ENCODE data around the gene TNFRSF6B. TPM values are rescaled to one million over a fixed set of nuclear protein-coding genes. Genes with fewer than 3 reads are reported as not detected.

Gene TNFRSF6B
- total RNA-seq, 1 donor, result 2.9 TPM

DNA sequence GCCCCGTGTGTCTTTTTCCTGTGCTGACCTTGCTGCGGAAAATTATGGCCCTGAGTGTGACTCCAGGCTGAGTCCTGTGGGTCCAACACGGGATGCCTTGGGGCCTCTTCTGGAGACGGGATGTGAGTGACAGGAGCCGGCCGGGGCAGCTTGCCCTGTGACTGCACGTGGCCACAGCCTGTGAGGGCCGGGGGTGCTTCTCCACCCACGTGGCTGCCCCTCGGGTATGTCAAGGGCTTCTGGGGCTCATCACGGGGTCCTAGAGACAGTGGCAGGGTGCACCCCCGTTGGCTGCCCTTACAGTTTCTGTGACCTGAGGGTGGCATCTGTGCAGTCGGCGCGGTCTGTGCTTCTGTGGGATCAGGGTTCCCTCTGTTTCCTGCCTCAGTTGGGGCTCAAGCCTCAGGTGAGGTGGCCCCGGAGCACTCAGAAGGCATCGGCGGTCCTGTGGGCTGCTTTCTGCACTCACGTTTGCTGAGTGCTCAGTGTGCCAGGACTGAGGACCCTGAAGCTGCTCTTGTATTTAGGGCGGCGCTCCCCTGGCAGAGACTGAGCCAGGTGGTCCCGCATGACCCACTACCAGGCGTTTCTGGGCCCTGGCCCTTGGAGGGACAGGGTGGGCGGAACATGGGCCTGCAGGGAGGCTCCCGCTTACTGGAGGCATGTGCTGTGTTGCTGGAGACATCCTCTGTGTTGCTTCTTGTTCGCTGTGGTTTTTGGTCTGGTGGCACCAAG, 33.0 kb upstream of the TNFRSF6B start:
- Histone ChIP-seq H3K4me1 (ENCODE audit: insufficient read depth, low read length) (peaks cover 8% of the 10 kb centered on the region), H3K27ac (ENCODE audit: low read depth, low read length) (no peak overlapping the region), H2AFZ (ENCODE audit: low read length) (no peak overlapping the region), H4K20me1 (ENCODE audit: insufficient read depth, low read length) (no peaks in the 10 kb centered on the region), H3K4me3 (ENCODE audit: insufficient read depth, low read length) (no peak overlapping the region), H3K27me3 (ENCODE audit: insufficient read depth, low read length) (no peaks in the 10 kb centered on the region), H3K9me3 (ENCODE audit: low read depth, low read length) (no peaks in the 10 kb centered on the region), H3K4me2 (ENCODE audit: insufficient read depth, low read length) (no peak overlapping the region), H3K79me2 (ENCODE audit: insufficient read depth, low read length) (peaks cover 49% of the 10 kb centered on the region), H3K36me3 (ENCODE audit: insufficient read depth, low read length) (peaks cover 49% of the 10 kb centered on the region)
- no peak for DNase-seq (ENCODE audit: insufficient read length, low spot score, missing footprints)
- TF ChIP-seq, protein P1, sequence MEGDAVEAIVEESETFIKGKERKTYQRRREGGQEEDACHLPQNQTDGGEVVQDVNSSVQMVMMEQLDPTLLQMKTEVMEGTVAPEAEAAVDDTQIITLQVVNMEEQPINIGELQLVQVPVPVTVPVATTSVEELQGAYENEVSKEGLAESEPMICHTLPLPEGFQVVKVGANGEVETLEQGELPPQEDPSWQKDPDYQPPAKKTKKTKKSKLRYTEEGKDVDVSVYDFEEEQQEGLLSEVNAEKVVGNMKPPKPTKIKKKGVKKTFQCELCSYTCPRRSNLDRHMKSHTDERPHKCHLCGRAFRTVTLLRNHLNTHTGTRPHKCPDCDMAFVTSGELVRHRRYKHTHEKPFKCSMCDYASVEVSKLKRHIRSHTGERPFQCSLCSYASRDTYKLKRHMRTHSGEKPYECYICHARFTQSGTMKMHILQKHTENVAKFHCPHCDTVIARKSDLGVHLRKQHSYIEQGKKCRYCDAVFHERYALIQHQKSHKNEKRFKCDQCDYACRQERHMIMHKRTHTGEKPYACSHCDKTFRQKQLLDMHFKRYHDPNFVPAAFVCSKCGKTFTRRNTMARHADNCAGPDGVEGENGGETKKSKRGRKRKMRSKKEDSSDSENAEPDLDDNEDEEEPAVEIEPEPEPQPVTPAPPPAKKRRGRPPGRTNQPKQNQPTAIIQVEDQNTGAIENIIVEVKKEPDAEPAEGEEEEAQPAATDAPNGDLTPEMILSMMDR (IDR thresholded peaks at IDR 0.05; ENCODE audit: extremely low read depth, low read depth, low read length), result no peak

DNA sequence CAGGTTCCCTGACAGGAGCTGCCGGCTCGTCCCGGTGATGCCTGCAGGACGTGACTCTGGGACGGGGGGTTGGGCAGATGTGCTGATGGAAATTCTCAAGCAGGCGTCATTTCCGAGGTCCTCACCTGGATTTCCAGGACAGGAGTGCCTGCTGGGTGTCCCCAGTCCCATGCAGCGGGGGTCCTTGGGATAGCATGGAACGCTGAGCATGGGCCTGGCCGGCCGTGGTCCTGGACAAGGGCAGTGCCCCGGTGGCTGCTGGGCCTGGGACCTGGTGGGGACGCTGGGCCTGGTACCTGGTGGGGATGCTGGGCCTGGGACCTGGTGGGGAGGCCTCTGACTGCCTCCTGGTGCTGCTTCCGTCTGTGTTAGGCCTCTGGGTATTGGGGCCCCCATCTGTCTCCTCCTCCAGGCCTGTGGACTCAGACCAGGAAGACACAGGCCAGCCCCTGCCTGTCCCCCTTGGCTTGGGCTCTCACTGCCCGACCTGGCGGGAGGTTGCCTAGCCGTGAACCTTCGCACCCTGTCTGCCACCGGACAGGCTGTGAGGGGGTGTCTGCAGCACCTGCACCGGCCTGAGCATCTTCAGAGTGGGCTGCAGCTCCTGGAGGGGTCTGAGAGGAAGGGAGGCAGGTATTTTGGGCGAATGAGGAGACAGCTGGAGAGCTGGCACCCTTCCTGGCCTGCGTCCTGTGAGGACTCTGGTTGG, 32.2 kb upstream of the TNFRSF6B start:
- Histone ChIP-seq H3K27ac (ENCODE audit: low read depth, low read length) (no peak overlapping the region), H3K36me3 (ENCODE audit: insufficient read depth, low read length) (peaks cover 50% of the 10 kb centered on the region), H2AFZ (ENCODE audit: low read length) (no peak overlapping the region), H3K4me2 (ENCODE audit: insufficient read depth, low read length) (no peak overlapping the region), H3K27me3 (ENCODE audit: insufficient read depth, low read length) (no peaks in the 10 kb centered on the region), H3K79me2 (ENCODE audit: insufficient read depth, low read length) (peaks cover 45% of the 10 kb centered on the region), H3K9me3 (ENCODE audit: low read depth, low read length) (no peaks in the 10 kb centered on the region), H3K4me1 (ENCODE audit: insufficient read depth, low read length) (peaks cover 3% of the 10 kb centered on the region), H3K4me3 (ENCODE audit: insufficient read depth, low read length) (no peak overlapping the region), H4K20me1 (ENCODE audit: insufficient read depth, low read length) (no peaks in the 10 kb centered on the region)
- TF ChIP-seq, protein P1 (IDR thresholded peaks at IDR 0.05; ENCODE audit: extremely low read depth, low read depth, low read length), result no peak
- DNase-seq (ENCODE audit: insufficient read length, low spot score, missing footprints), result no peak

DNA sequence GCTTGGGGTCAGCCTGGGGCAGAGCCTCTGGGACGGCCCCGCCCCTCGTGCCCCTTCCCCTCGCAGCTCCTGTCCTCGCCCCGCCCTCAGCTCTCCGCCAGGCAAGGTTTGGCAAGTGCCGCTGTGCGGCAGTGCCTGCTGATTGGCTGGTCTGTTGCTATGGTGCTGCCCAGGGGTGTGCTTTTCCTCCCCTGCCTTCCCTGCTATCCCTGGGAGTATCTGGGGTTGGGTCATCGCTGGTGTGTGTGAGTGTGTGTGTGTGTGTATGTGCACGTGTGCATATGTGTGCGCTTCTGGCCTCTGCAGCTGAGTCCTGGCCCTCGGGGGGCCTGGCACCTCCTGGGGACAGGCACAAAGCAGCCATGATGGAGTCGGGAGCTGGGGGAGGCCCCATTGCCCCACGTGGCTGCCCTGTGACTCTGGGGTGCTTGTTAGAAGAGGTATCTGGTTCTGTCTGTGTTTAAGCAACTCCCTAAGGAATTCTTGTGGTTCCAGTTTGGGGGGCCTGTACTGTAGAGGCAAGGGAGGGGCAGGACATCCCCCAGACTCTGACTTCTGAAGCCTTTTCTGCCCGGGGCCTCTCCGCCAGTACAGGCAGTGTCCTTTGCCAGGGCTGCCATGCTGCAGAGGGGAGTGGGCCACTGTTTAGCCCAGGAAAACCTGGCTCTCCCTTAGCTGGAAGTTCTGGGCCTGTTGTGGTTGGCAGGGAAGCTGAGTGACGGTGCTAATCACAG, 31.4 kb upstream of the TNFRSF6B start:
- DNase-seq (ENCODE audit: insufficient read length, low spot score, missing footprints), result no peak
- peaks cover 37% of the 10 kb centered on the region for H3K79me2 ChIP-seq (ENCODE audit: insufficient read depth, low read length)
- TF ChIP-seq, protein P1 (IDR thresholded peaks at IDR 0.05; ENCODE audit: extremely low read depth, low read depth, low read length), result no peak
- peaks cover 50% of the 10 kb centered on the region for H3K36me3 ChIP-seq (ENCODE audit: insufficient read depth, low read length)
- H3K27ac ChIP-seq (ENCODE audit: low read depth, low read length), result no peak overlapping the region
- no peak overlapping the region for H2AFZ ChIP-seq (ENCODE audit: low read length)
- no peaks in the 10 kb centered on the region for H3K4me1 ChIP-seq (ENCODE audit: insufficient read depth, low read length)
- no peaks in the 10 kb centered on the region for H3K9me3 ChIP-seq (ENCODE audit: low read depth, low read length)
- no peaks in the 10 kb centered on the region for H4K20me1 ChIP-seq (ENCODE audit: insufficient read depth, low read length)
- no peak overlapping the region for H3K4me2 ChIP-seq (ENCODE audit: insufficient read depth, low read length)
- no peak overlapping the region for H3K4me3 ChIP-seq (ENCODE audit: insufficient read depth, low read length)
- no peaks in the 10 kb centered on the region for H3K27me3 ChIP-seq (ENCODE audit: insufficient read depth, low read length)

DNA sequence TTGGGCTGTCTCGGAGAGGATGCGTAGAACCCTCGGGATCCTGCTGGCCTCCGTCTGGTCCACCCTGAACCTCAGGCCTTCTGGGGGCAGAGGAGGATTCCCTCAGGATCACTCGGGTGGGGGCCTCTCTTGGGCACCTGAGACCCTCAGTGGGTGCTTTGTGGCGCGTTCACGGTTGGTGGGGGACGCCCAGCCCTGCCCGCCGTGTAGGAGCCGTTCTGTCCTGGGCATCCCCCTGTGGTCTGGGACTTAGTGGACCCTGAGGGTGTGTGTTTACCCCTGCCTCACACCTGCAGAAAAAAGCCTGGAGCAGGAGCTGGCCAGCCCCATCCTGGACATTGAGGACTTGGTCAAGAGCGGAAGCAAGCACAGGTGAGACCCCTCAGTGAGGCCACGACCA, 30.7 kb upstream of the TNFRSF6B start:
- no peak for DNase-seq (ENCODE audit: insufficient read length, low spot score, missing footprints)
- Histone ChIP-seq H3K4me2 (ENCODE audit: insufficient read depth, low read length) (no peak overlapping the region), H2AFZ (ENCODE audit: low read length) (no peak overlapping the region), H3K27me3 (ENCODE audit: insufficient read depth, low read length) (no peaks in the 10 kb centered on the region), H3K36me3 (ENCODE audit: insufficient read depth, low read length) (peaks cover 46% of the 10 kb centered on the region), H3K4me3 (ENCODE audit: insufficient read depth, low read length) (no peak overlapping the region), H4K20me1 (ENCODE audit: insufficient read depth, low read length) (no peaks in the 10 kb centered on the region), H3K4me1 (ENCODE audit: insufficient read depth, low read length) (no peaks in the 10 kb centered on the region), H3K79me2 (ENCODE audit: insufficient read depth, low read length) (peaks cover 31% of the 10 kb centered on the region), H3K9me3 (ENCODE audit: low read depth, low read length) (no peaks in the 10 kb centered on the region), H3K27ac (ENCODE audit: low read depth, low read length) (no peak overlapping the region)
- TF ChIP-seq, protein P1 (IDR thresholded peaks at IDR 0.05; ENCODE audit: extremely low read depth, low read depth, low read length), result no peak
